Endothelial cell of hepatic sinusoid (primary cell): Measurements from ENCODE around the gene PPFIBP2.

Source experiments
- in situ Hi-C: cut with HindIII; loops from 2 replicates; pipeline ENCODE4 v1.10.0; 2017; ENCODE audit warnings: low sequenced_read_pairs

The PPFIBP2 gene

DNA sequence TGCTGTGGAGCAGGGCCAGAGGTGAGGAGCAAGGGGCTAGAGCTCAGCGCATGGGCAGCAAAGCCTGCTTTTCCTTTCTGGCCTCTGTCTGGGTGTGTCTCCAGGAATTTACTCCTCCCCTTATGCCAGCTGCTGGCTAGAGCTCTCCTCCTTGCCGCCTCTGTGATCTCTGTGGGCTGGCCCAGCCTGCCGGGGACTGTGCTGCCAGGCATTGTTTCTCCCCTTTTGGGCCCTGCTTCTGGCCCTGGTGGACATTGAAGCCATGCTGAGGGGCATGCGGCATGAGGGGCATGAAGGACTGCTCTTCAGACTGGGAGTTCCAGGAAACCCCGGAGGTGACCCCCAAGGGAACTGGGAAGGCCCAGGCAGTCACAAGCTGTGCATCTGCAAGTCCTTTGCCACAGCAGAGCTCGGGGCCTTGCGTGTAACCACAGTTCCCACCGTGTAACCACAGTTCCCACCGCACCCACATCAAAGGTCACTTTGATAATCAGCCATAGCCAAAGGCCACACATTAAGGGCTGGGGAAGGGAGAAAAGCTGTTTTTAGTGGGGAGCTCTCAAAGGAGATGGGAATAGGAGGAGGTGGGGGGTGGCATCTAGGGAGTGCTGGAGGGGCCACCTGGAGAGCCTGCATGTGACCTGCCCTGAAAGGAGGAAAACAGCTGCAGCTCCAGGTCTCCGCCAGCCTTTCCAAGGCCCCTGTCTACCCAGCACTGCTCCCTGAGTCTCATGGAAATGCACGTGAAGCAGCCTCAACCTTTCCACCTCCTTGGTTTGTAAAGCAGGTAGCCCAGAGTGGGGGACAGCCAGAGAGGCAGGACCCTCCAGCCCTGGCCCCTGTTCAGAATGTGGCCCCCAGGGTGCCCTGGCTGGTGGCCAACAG lies 62.3 kb downstream of the PPFIBP2 start:
- in situ Hi-C loops = no loop called here

DNA sequence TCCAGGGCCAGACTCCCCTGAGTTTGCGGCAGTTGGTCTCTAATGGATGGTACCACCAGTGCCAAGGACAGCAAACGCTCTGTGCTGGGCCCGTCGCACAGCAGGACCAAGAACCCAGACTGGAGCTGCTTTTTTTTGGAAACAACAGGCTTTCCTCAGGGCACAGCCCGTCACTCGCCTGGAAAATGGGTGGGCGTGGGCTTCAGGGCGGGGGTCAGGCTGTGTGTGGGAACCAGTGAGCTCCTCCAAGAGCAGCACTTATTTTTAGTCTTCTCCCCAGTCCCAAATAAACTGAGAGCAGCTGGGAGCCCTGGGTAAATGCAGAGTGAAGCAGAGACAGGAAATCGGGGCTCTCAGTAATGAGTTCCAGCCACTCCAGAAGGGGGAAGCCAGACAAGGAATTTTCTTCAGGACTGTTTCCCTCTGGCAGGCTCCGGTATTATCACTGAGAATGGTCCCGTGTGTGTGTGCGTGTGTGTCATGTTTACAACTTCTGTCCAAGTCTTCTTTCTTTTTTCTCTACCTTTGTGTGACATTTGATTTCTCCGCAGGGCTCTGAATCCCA lies 63.0 kb downstream of the PPFIBP2 start:
- in situ Hi-C loops = no loop called here

DNA sequence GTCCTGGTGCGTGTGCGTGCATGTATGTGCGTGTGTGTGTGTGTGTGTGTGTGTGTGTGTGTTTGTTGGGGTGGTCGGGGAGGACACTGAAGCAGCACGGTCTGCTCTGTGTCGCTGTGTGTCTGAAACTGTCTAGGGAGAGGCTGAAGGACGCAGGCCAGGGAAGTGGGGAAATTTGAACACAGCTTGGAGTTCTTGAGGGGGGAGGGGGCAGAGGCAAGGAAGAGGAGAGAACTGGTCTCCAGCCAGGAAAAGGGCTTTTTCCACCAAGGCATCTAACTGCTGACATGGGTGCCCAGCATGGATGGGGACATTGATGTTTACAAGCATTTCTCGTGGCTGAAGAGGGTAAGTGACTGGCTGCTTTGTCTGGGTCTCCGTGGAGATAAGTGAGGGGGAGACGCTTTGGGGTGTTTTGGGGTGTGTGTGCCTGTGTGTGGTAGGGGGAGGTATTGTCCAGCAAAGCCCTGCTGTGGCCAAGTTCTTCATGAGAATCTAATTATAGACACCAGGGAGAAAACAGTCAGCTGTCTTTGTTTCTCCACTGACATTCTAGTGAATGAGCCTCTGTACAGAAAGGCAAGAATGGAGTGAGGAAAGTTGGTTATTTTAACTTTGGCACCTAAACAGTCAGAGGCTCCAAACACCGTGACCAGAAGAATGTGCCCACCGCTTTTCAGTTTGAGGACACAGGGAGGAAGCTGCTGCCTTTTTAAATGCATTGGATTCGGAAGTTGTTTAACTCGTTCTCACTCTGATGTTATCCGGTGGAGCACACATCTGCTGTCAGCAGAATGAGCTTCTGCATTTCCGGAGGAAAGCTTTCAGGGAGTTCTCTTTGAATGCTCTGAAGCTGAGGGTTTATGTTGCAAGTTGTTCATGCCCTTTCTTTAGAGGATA lies 63.7 kb downstream of the PPFIBP2 start:
- in situ Hi-C loops = no loop called here

GRCh38 chr11:7578276-7578955 lies 64.6 kb downstream of the PPFIBP2 start:
- in situ Hi-C loops = no loop called here

DNA sequence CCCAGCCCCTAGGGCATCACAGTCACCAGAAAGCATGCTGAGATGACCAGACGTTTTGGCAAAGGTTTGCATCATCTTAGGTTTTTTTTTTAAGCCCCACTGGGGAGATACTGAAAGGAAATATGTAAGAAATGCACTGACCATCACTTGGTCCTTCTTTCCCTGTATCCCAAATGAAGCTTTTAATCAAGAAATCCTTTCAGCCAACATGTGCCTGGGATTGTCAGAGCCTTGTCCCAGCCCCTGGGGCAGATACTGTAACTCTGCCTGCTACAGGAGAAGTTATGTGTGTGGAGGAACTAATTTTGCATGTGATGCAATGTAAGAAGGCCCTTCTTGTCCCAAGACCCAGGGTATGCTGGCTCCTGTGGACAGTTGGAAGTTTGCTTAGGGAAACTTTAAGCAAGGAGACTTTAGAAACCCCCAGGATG lies 65.6 kb downstream of the PPFIBP2 start:
- in situ Hi-C loops = no loop called here

- in situ Hi-C loops = no loop called here
These were observed 67.3 kb downstream of the PPFIBP2 start for GRCh38 chr11:7581021-7581590.

DNA sequence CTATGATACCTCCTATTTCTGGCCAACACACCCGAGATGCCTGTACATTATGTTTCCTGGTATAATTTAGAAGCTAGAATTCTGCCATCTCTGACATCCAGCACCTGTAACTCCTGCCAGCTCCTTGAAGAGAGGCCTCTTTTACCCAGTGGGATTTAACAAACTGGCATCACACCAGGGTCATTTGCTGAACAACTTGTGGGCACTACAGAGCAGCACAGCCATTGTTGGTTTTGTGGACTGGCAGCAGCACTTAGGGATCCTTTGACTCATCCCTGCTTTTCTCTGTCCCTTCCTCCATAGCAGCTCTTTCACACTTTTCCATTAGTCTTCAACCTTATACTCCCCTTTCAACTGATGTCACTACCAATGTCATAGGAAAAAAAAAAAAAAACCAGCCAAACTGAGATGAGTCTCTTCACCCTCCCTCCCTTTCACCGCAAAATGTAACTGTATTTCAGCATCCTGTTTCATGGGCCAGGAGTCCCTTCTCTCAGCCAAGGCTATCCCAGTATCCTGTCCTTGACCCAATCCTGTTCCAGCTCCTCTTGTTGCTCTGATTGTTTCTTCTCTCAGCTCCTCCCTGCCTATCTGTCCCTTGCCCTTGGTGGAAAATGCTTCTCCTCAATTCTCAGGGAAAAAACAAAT lies 68.7 kb downstream of the PPFIBP2 start:
- in situ Hi-C loops = no loop called here

DNA sequence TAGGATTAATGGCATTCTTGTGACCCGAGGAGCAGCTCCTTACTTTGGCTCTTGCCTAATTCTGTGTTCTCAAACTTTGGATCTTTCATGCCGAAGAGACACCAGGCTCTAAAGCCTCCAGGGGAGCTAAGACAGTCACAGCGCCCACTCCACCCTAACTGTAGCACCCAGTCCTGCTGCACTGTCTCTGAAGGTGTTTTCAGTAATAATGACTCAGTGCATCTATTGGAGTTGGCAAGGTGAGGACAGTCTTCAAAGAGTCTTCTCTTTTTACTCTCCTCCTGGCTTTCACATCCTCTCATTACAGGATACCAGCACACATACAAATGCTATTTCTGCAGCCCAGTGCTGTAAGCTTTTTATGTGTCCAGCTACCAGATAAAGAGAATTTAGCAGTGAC lies 69.4 kb downstream of the PPFIBP2 start:
- in situ Hi-C loops = no loop called here

GRCh38 chr11:7584910-7585309 lies 71.1 kb downstream of the PPFIBP2 start:
- in situ Hi-C loops = no loop called here

DNA sequence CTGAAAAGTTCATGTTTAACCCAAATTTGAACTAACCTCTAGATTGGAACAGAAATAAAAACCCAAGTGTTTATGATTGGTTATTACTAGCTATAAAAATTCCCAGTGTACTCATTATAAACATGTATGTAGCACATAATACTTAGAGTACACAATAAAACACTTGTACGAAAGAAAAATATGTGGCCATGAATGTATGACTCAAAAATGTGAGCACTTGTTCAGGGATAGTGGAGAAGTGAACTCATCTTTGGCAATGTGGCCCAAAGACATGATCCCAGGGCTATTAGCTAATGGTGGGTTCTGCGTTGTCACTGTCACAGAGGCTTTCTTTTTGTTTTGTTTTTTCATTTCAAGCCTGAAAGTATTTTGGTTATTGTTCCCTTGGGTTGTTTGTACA lies 72.0 kb downstream of the PPFIBP2 start:
- in situ Hi-C loops = no loop called here

DNA sequence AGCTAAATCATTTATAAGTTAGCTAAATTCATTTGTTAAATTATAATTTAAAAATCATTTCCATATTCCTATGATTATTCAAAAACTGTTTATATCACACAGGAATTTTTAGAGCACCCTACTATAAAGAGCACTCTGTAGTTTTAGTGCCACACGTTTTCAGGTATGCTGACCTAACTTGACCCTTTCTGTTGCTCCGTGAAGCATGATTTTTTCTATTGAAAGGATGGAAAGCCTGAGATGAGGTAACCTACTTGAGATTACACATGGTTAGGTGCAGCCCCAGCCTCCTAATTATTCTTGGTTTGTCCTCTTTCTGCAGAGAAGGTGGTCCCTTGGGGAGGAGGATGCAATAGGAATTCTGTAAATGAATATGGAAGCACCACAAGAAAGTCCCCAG lies 72.6 kb downstream of the PPFIBP2 start:
- in situ Hi-C loops = no loop called here

GRCh38 chr11:7587712-7588111 lies 73.9 kb downstream of the PPFIBP2 start:
- in situ Hi-C loops = no loop called here

DNA sequence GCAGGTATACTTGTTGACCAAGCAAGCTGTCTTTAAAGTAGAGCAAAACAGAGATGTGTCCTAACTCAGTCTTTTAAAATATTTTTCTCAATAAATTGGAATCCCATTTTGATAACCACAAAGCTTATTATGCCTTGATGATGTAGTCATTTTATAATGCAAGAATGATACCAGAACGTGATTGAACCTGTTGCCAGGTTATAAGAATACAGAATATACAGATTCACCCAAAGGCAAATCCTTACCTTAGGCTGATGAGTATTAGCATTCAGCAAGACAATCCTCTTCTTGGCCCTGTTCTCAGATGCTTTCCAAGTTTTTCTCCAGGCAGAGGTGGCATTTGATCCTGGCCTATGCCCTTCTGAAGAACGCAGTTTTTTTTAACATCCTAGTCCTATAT lies 76.1 kb downstream of the PPFIBP2 start:
- in situ Hi-C loops = no loop called here

GRCh38 chr11:7590529-7590928 lies 76.7 kb downstream of the PPFIBP2 start:
- in situ Hi-C loops = no loop called here

- in situ Hi-C loops = no loop called here
These were observed 77.5 kb downstream of the PPFIBP2 start for GRCh38 chr11:7591107-7591894.

GRCh38 chr11:7591987-7592386 lies 78.2 kb downstream of the PPFIBP2 start:
- in situ Hi-C loops = no loop called here

DNA sequence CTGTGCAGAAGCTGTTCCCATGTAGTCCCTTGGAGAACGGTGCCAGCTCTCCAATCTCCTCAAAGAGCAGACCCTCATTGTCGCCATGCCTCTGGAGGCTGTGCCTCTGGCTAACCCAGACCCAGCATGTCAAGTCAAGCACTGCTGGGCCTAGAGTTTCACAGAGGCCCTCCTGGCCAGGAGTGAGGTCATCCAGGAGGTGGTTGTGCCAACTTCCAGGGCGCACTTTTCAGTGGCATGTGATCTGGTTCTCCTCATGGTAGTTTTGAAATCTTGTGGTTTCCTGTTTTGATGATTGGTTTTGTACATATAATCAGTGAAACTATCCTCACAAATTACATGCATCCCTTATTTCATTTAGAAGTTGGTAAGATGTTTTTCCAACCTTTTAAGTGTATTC lies 78.9 kb downstream of the PPFIBP2 start:
- in situ Hi-C loops = no loop called here

GRCh38 chr11:7593481-7593880 lies 79.7 kb downstream of the PPFIBP2 start:
- in situ Hi-C loops = no loop called here
